IMR-90 (cell line): ENCODE measurements around the gene MADCAM1. TPM values are rescaled to one million over a fixed set of nuclear protein-coding genes. Genes with fewer than 3 reads are reported as not detected.

Experiments used
- ATAC-seq: fragments of 200-7000 bp; cut with Tn5 transposase; 2 replicates; pipeline ENCODE4 v1.9.1; 2020; ENCODE audit warnings: low read depth, mild to moderate bottlenecking, moderate library complexity
- BruUV-seq: library from RNA; stranded (reverse); fragments of 400-500 nt; replicated peaks from 2 replicates; lab custom pipeline; 2021; lab: Mats Ljungman, UMichigan
- CTCF ChIA-PET: fragments of 300-600 bp; formaldehyde crosslinking; extraction: SDS; loops from one replicate; lab custom pipeline; 2021; ENCODE audit warnings: antibody characterized with exemption; lab: Yijun Ruan, JAX
- POLR2A ChIA-PET: fragments of 300-600 bp; sonication (Branson Sonifier 250); formaldehyde crosslinking; loops from one replicate; lab custom pipeline; 2022; ENCODE audit warnings: antibody characterized with exemption; ENCODE audit not compliant: unreplicated experiment; lab: Charles Lee
- DNase-seq: peaks from one replicate; pipeline ENCODE4 v3.0.0; 2013
- H2AFZ ChIP-seq: replicated peaks from 2 replicates; pipeline ENCODE3; 2013; ENCODE audit warnings: low read length, mild to moderate bottlenecking; ENCODE audit not compliant: poor library complexity
- H2AK5ac ChIP-seq: 2 replicates; pipeline ENCODE4 v1.6.1; 2013; ENCODE audit warnings: low read depth, low read length, inconsistent platforms
- H2AK9ac ChIP-seq: replicated peaks from 2 replicates; pipeline ENCODE3; 2013; ENCODE audit warnings: mild to moderate bottlenecking, low read depth, low read length, moderate library complexity; ENCODE audit not compliant: poor library complexity
- H2BK120ac ChIP-seq: 2 replicates; pipeline ENCODE4 v1.6.1; 2013; ENCODE audit warnings: low read depth, low read length, inconsistent platforms
- H2BK15ac ChIP-seq: 3 replicates; pipeline ENCODE4 v1.6.1; 2013; ENCODE audit warnings: low read depth, low read length, inconsistent platforms
- H2BK20ac ChIP-seq: 2 replicates; pipeline ENCODE4 v1.6.1; 2013; ENCODE audit warnings: low read depth, mild to moderate bottlenecking, inconsistent platforms, low read length, moderate library complexity
- H2BK5ac ChIP-seq: 2 replicates; pipeline ENCODE4 v1.6.1; 2013; ENCODE audit warnings: mild to moderate bottlenecking, low read depth, low read length, inconsistent platforms; ENCODE audit not compliant: poor library complexity, severe bottlenecking
- H3K14ac ChIP-seq: replicated peaks from 2 replicates; pipeline ENCODE4 v1.6.1; 2013; ENCODE audit warnings: low read depth, low read length, inconsistent platforms
- H3K18ac ChIP-seq: 2 replicates; pipeline ENCODE4 v1.6.1; 2013; ENCODE audit warnings: low read depth, low read length, control low read depth
- H3K23ac ChIP-seq: 2 replicates; pipeline ENCODE4 v1.6.1; 2013; ENCODE audit warnings: low read depth, low read length, inconsistent platforms
- H3K27ac ChIP-seq: 2 replicates; pipeline ENCODE4 v1.5.1; 2013; ENCODE audit warnings: mild to moderate bottlenecking, control low read depth, low read length; ENCODE audit not compliant: insufficient read depth
- H3K27me3 ChIP-seq: 2 replicates; pipeline ENCODE4 v1.6.1; 2013; ENCODE audit warnings: low read length; ENCODE audit not compliant: control insufficient read depth, insufficient read depth
- H3K36me3 ChIP-seq: 2 replicates; pipeline ENCODE4 v1.6.1; 2013; ENCODE audit warnings: low read length, mixed read lengths; ENCODE audit not compliant: control insufficient read depth, insufficient read depth
- H3K4ac ChIP-seq: 2 replicates; pipeline ENCODE4 v1.6.1; 2013; ENCODE audit warnings: low read depth, low read length, inconsistent platforms
- H3K4me1 ChIP-seq: 2 replicates; pipeline ENCODE4 v1.6.1; 2013; ENCODE audit warnings: low read length, mixed read lengths; ENCODE audit not compliant: control insufficient read depth, insufficient read depth
- H3K4me2 ChIP-seq: 2 replicates; pipeline ENCODE4 v1.6.1; 2013; ENCODE audit warnings: low read depth, mild to moderate bottlenecking, control low read depth, low read length, moderate library complexity
- H3K4me3 ChIP-seq: 2 replicates; pipeline ENCODE4 v1.5.1; 2013; ENCODE audit warnings: low read depth, mild to moderate bottlenecking, control low read depth, low read length, moderate library complexity; ENCODE audit not compliant: insufficient read depth
- H3K56ac ChIP-seq: 2 replicates; pipeline ENCODE4 v1.6.1; 2013; ENCODE audit warnings: low read length, inconsistent platforms; ENCODE audit not compliant: insufficient read depth; ENCODE audit errors: extremely low read depth
- H3K79me1 ChIP-seq, 2 experiments: 2 replicates each; pipeline ENCODE4 v1.6.1; 2013; ENCODE audit warnings: low read length in 2 of 2, inconsistent platforms in 1 of 2, low read depth in 1 of 2
- H3K9ac ChIP-seq: 2 replicates; pipeline ENCODE4 v1.6.1; 2013; ENCODE audit warnings: low read depth, low read length, control low read depth
- H3K9me1 ChIP-seq: 2 replicates; pipeline ENCODE4 v1.6.1; 2013; ENCODE audit warnings: low read length, inconsistent platforms; ENCODE audit not compliant: insufficient read depth
- H3K9me3 ChIP-seq: 2 replicates; pipeline ENCODE4 v1.6.1; 2013; ENCODE audit warnings: low read length; ENCODE audit not compliant: control insufficient read depth, insufficient read depth
- H4K20me1 ChIP-seq: 2 replicates; pipeline ENCODE4 v1.6.1; 2013; ENCODE audit warnings: low read length, inconsistent platforms; ENCODE audit not compliant: insufficient read depth
- H4K5ac ChIP-seq: 2 replicates; pipeline ENCODE4 v1.6.1; 2013; ENCODE audit warnings: mild to moderate bottlenecking, low read depth, low read length, control low read depth
- H4K8ac ChIP-seq, 2 experiments: 2 replicates each; pipeline ENCODE4 v1.6.1; 2013; ENCODE audit warnings: low read depth in 2 of 2, low read length in 2 of 2, control low read depth in 1 of 2, inconsistent platforms in 1 of 2
- H4K91ac ChIP-seq: 2 replicates; pipeline ENCODE4 v1.6.1; 2013; ENCODE audit warnings: low read depth, low read length, inconsistent platforms; ENCODE audit not compliant: insufficient read depth
- BHLHE40 ChIP-seq: fragments of 150-350 bp; IDR thresholded peaks from 2 replicates; pipeline ENCODE4 v1.6.1; 2016; ENCODE audit warnings: mild to moderate bottlenecking, low read depth, low read length
- CEBPB ChIP-seq: IDR thresholded peaks from 2 replicates; pipeline ENCODE4 v1.6.1; 2012; ENCODE audit warnings: low read depth, low read length, improper control_type of control experiment
- CHD1 ChIP-seq: IDR thresholded peaks from 2 replicates; pipeline ENCODE4 v1.6.1; 2012; ENCODE audit warnings: low read depth, low read length, improper control_type of control experiment
- FOS ChIP-seq: fragments of 150-350 bp; IDR thresholded peaks from 2 replicates; pipeline ENCODE4 v1.6.1; 2016; ENCODE audit warnings: low read depth, low read length
- MAFK ChIP-seq: IDR thresholded peaks from 2 replicates; pipeline ENCODE4 v1.6.1; 2012; ENCODE audit warnings: low read depth, low read length, improper control_type of control experiment
- MAZ ChIP-seq: IDR thresholded peaks from 2 replicates; pipeline ENCODE4 v1.6.1; 2012; ENCODE audit warnings: low read depth, mild to moderate bottlenecking, low read length, improper control_type of control experiment, moderate library complexity, borderline replicate concordance
- MXI1 ChIP-seq: IDR thresholded peaks from 2 replicates; pipeline ENCODE4 v1.6.1; 2012; ENCODE audit warnings: low read depth, mild to moderate bottlenecking, low read length, moderate library complexity, borderline replicate concordance
- NFE2L2 ChIP-seq: fragments of 150-350 bp; IDR thresholded peaks from 2 replicates; pipeline ENCODE4 v1.6.1; 2016; ENCODE audit warnings: low read depth, mild to moderate bottlenecking, low read length
- POLR2A ChIP-seq: IDR thresholded peaks from 2 replicates; pipeline ENCODE4 v1.6.1; 2012; ENCODE audit warnings: mild to moderate bottlenecking, low read depth, low read length
- RAD21 ChIP-seq: IDR thresholded peaks from 2 replicates; pipeline ENCODE4 v1.6.1; 2012; ENCODE audit warnings: low read length, improper control_type of control experiment
- RCOR1 ChIP-seq: IDR thresholded peaks from 2 replicates; pipeline ENCODE4 v1.6.1; 2012; ENCODE audit warnings: mild to moderate bottlenecking, low read length, improper control_type of control experiment; ENCODE audit not compliant: insufficient replicate concordance
- RFX5 ChIP-seq: IDR thresholded peaks from 2 replicates; pipeline ENCODE4 v1.8.0; 2012; ENCODE audit warnings: low read depth, mild to moderate bottlenecking, low read length, moderate library complexity
- SMC3 ChIP-seq: fragments of 150-350 bp; IDR thresholded peaks from 2 replicates; pipeline ENCODE4 v1.6.1; 2016; ENCODE audit warnings: low read depth, mild to moderate bottlenecking, antibody characterized with exemption, low read length, moderate library complexity
- USF2 ChIP-seq: fragments of 150-350 bp; IDR thresholded peaks from 2 replicates; pipeline ENCODE4 v1.6.1; 2017; ENCODE audit warnings: mild to moderate bottlenecking, antibody characterized with exemption, low read length, low read depth
- WGBS, 2 experiments: methylation state at CpG; one replicate each; pipeline versions ENCODE4 v1.1.5 to v1.1.7; 2013; ENCODE audit warnings: missing lambda C conversion rate in 2 of 2; ENCODE audit not compliant: insufficient read length in 1 of 2; ENCODE audit errors: extremely low coverage in 2 of 2; 5-methylcytosine and 5-hydroxymethylcytosine counted together
- dilution Hi-C: fragments of 300-500 bp; cut with HindIII; formaldehyde crosslinking; loops from one replicate; pipeline ENCODE4 v1.14.3; 2018; ENCODE audit warnings: low sequenced_read_pairs; ENCODE audit not compliant: unreplicated experiment
- in situ Hi-C: fragments of 300-500 bp; cut with MboI; formaldehyde crosslinking; loops from 3 replicates; pipeline ENCODE4 v1.14.3; 2019; ENCODE audit warnings: low sequenced_read_pairs, inconsistent platforms, mixed read lengths
- intact Hi-C: fragments of 100-400 bp; cut with micrococcal nuclease; formaldehyde crosslinking; loops from 2 replicates; pipeline ENCODE4 v1.10.0; 2022
- polyA plus RNA-seq, 3 experiments: library from polyadenylated mRNA; depleted of rRNA; stranded (reverse); fragments of >200 nt; gene quantifications; 2 replicates each; pipeline ENCODE4 v1.2.3, GENCODE V29; 2012; ENCODE audit warnings: low replicate concordance in 1 of 3
- total RNA-seq: library from RNA; depleted of rRNA; stranded (reverse); fragments of >200 nt; gene quantifications from 2 replicates; pipeline ENCODE4 v1.2.3, GENCODE V29; 2012
- TF ChIP-seq, protein P1 (sequence below): conservative IDR thresholded peaks from 2 replicates; pipeline ENCODE4 v1.5.1; 2012; ENCODE audit warnings: mild to moderate bottlenecking, low read depth, low read length, improper control_type of control experiment
- TF ChIP-seq, protein P2 (sequence below): fragments of 150-350 bp; IDR thresholded peaks from 2 replicates; pipeline ENCODE4 v1.6.1; 2016; ENCODE audit warnings: low read depth, mild to moderate bottlenecking, low read length, moderate library complexity, borderline replicate concordance

The MADCAM1 gene
- total and polyA plus RNA-seq, 2 of the 4 experiments (the other 2 are of a cell fraction), result 0.24 TPM; not detected in 1

DNA sequence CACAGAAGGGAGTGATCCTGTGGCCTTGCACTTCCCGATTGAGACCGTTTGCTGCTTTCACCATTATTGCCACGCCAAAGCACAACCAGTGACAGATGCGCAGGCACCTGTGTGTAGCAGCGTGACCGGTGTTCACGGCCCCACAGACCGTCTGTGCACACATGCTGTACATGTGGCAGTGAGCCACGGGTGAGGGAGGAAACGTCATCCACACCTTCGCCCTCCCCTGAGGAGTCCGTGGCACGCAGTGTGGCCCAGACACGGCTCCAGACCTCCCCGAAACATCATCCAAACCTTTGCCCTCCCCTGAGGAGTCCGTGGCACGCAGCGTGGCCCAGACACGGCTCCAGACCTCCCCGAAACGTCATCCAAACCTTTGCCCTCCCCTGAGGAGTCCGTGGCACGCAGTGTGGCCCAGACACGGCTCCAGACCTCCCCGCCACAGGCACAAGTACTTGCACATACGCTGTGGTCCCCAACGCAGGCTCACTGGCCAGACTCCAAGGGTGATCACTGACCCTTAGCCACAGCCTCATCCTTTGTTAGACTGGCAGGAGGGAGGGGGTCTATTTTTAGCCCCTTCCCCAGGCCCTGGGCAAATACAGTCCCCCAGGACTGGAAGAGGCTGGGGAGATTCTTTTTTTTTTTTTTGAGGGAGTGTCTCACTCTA lies 27.6 kb upstream of the MADCAM1 start:
- Histone ChIP-seq H3K9ac (no peak overlapping the region), H2BK5ac (no peak overlapping the region), H2BK120ac (no peak overlapping the region), H4K8ac (no peak overlapping the region), H3K79me1 (no peaks in the 10 kb centered on the region), H3K18ac (no peak overlapping the region), H2BK15ac (no peak overlapping the region), H4K91ac (no peak overlapping the region), H3K27me3 (no peaks in the 10 kb centered on the region), H2AK9ac (no peak overlapping the region), H3K9me1 (no peaks in the 10 kb centered on the region), H3K36me3 (no peaks in the 10 kb centered on the region), H3K4me3 (no peak overlapping the region), H4K20me1 (no peaks in the 10 kb centered on the region), H3K9me3 (no peaks in the 10 kb centered on the region; the same call in 1 of the 2 replicates), H3K27ac (no peak overlapping the region), H3K4ac (no peak overlapping the region), H2BK20ac (no peak overlapping the region), H3K4me1 (peaks cover 3% of the 10 kb centered on the region; the same call in 1 of the 2 replicates), H3K56ac (no peak overlapping the region), H2AFZ (no peak overlapping the region), H3K4me2 (no peak overlapping the region), H2AK5ac (no peak overlapping the region), H4K5ac (no peak overlapping the region), H3K23ac (no peak overlapping the region), H3K14ac (no peak overlapping the region)
- intact Hi-C loops, result no loop called here
- POLR2A ChIA-PET, result no interaction called here
- dilution Hi-C loops, result no loop called here
- CTCF ChIA-PET, result no interaction called here
- TF ChIP-seq USF2 (no peak), RFX5 (no peak), MAZ (no peak), MXI1 (no peak), CHD1 (no peak), POLR2A (no peak), BHLHE40 (no peak), NFE2L2 (no peak), MAFK (no peak), FOS (no peak), CEBPB (no peak), RCOR1 (no peak), SMC3 (no peak), RAD21 (no peak)
- TF ChIP-seq, protein P1, sequence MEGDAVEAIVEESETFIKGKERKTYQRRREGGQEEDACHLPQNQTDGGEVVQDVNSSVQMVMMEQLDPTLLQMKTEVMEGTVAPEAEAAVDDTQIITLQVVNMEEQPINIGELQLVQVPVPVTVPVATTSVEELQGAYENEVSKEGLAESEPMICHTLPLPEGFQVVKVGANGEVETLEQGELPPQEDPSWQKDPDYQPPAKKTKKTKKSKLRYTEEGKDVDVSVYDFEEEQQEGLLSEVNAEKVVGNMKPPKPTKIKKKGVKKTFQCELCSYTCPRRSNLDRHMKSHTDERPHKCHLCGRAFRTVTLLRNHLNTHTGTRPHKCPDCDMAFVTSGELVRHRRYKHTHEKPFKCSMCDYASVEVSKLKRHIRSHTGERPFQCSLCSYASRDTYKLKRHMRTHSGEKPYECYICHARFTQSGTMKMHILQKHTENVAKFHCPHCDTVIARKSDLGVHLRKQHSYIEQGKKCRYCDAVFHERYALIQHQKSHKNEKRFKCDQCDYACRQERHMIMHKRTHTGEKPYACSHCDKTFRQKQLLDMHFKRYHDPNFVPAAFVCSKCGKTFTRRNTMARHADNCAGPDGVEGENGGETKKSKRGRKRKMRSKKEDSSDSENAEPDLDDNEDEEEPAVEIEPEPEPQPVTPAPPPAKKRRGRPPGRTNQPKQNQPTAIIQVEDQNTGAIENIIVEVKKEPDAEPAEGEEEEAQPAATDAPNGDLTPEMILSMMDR, result no peak
- TF ChIP-seq, protein P2, sequence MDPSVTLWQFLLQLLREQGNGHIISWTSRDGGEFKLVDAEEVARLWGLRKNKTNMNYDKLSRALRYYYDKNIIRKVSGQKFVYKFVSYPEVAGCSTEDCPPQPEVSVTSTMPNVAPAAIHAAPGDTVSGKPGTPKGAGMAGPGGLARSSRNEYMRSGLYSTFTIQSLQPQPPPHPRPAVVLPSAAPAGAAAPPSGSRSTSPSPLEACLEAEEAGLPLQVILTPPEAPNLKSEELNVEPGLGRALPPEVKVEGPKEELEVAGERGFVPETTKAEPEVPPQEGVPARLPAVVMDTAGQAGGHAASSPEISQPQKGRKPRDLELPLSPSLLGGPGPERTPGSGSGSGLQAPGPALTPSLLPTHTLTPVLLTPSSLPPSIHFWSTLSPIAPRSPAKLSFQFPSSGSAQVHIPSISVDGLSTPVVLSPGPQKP, result no peak
- DNase-seq (no peak), ATAC-seq (no peak)
- BruUV-seq, result no TSS peak
- in situ Hi-C loops, result no loop called here
- 68% methylated on average over 18 of the region's 27 CpGs; no CpG with 5 or more reads in 1 of the 2 experiments for WGBS, 2 experiments
